DOHH2 (cell line): Measurements from ENCODE around the gene UTS2B.

ENCODE experiments used
- H3F3A ChIP-seq: fragments of 200-600 bp; sonication (generic), shearing (Covaris generic); 2 replicates; pipeline ENCODE4 v1.6.0; 2016; ENCODE audit warnings: antibody characterized with exemption, mild to moderate bottlenecking; ENCODE audit not compliant: control insufficient read depth, insufficient read depth
- H3K27ac ChIP-seq: fragments of 200-600 bp; sonication (generic); 2 replicates; pipeline ENCODE4 v1.5.1; 2014; ENCODE audit warnings: low read depth, mild to moderate bottlenecking, low read length, moderate library complexity
- H3K27me3 ChIP-seq: fragments of 200-600 bp; sonication (generic); 2 replicates; pipeline ENCODE4 v1.6.1; 2014; ENCODE audit warnings: mild to moderate bottlenecking, low read length, mixed read lengths; ENCODE audit not compliant: control insufficient read depth
- H3K36me3 ChIP-seq: fragments of 200-600 bp; sonication (generic); 2 replicates; pipeline ENCODE4 v1.6.1; 2014; ENCODE audit warnings: mild to moderate bottlenecking, low read length, moderate library complexity, mixed read lengths; ENCODE audit not compliant: control insufficient read depth
- H3K4me1 ChIP-seq: fragments of 200-600 bp; sonication (generic); 2 replicates; pipeline ENCODE4 v1.6.1; 2014; ENCODE audit warnings: mild to moderate bottlenecking, low read length, mixed read lengths; ENCODE audit not compliant: control insufficient read depth
- H3K4me2 ChIP-seq: fragments of 200-600 bp; sonication (generic); 2 replicates; pipeline ENCODE4 v1.6.0; 2014; ENCODE audit warnings: mild to moderate bottlenecking, low read length, moderate library complexity
- H3K4me3 ChIP-seq: fragments of 200-600 bp; sonication (generic); 2 replicates; pipeline ENCODE4 v1.5.1; 2014; ENCODE audit warnings: mild to moderate bottlenecking, low read length, mixed read lengths
- H3K79me2 ChIP-seq: fragments of 200-600 bp; sonication (generic); 2 replicates; pipeline ENCODE4 v1.6.1; 2014; ENCODE audit warnings: mild to moderate bottlenecking, low read length, mixed read lengths; ENCODE audit not compliant: control insufficient read depth
- H3K9me2 ChIP-seq: fragments of 200-600 bp; sonication (generic); replicated peaks from 2 replicates; pipeline ENCODE4 v1.6.1; 2014; ENCODE audit warnings: mild to moderate bottlenecking, low read length, mixed read lengths; ENCODE audit not compliant: control insufficient read depth
- H3K9me3 ChIP-seq: fragments of 200-600 bp; sonication (generic); 2 replicates; pipeline ENCODE4 v1.6.1; 2014; ENCODE audit warnings: antibody characterized with exemption, low read length, mixed read lengths; ENCODE audit not compliant: control insufficient read depth, insufficient read depth
- H4K20me1 ChIP-seq: fragments of 200-600 bp; sonication (generic); 2 replicates; pipeline ENCODE4 v1.6.0; 2014; ENCODE audit warnings: low read depth, mild to moderate bottlenecking, antibody characterized with exemption, low read length, moderate library complexity; ENCODE audit not compliant: control insufficient read depth, insufficient read depth
- EZH2phosphoT487 ChIP-seq: fragments of 200-600 bp; sonication (generic); IDR thresholded peaks from 2 replicates; pipeline ENCODE4 v1.6.1; 2017; ENCODE audit warnings: borderline replicate concordance, mild to moderate bottlenecking, antibody characterized with exemption, low read length, moderate library complexity, mixed read lengths
- TF ChIP-seq, protein P1 (sequence below): fragments of 200-600 bp; sonication (generic); IDR thresholded peaks from one replicate; pipeline ENCODE4 v1.5.1; 2014; ENCODE audit warnings: antibody characterized with exemption, mild to moderate bottlenecking, low read depth, low read length; ENCODE audit not compliant: poor library complexity, severe bottlenecking

The UTS2B gene

DNA sequence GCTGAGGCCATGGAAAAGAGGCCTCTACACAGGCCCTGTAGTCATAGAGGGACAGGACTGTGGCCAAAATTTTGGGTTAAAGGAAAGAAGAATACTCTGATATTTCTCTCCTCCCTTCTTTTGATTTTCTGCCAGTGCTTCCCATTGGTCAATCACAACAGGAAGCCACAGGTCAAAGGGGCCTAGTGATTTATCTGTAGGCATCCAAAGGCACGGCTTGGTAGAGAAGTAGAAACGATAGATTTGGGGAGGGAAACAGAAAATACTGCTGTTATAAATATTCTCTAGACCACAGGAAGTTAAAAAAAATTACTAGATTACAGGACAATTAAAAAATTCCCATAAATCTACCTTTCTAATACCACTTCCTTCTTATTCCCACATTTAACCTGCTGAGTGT lies 2.8 kb downstream of the UTS2B start:
- Histone ChIP-seq H3K4me1 (peaks cover 40% of the 10 kb centered on the region), H3K27ac (no peak overlapping the region), H3K36me3 (peaks cover 5% of the 10 kb centered on the region), H4K20me1 (no peaks in the 10 kb centered on the region), H3K27me3 (no peaks in the 10 kb centered on the region), H3F3A (no peaks in the 10 kb centered on the region), H3K4me2 (no peak overlapping the region), H3K9me2 (no peaks in the 10 kb centered on the region), H3K79me2 (peaks cover 33% of the 10 kb centered on the region), H3K9me3 (no peaks in the 10 kb centered on the region), H3K4me3 (no peak overlapping the region)
- TF ChIP-seq EZH2phosphoT487: no peak
- TF ChIP-seq, protein P1, sequence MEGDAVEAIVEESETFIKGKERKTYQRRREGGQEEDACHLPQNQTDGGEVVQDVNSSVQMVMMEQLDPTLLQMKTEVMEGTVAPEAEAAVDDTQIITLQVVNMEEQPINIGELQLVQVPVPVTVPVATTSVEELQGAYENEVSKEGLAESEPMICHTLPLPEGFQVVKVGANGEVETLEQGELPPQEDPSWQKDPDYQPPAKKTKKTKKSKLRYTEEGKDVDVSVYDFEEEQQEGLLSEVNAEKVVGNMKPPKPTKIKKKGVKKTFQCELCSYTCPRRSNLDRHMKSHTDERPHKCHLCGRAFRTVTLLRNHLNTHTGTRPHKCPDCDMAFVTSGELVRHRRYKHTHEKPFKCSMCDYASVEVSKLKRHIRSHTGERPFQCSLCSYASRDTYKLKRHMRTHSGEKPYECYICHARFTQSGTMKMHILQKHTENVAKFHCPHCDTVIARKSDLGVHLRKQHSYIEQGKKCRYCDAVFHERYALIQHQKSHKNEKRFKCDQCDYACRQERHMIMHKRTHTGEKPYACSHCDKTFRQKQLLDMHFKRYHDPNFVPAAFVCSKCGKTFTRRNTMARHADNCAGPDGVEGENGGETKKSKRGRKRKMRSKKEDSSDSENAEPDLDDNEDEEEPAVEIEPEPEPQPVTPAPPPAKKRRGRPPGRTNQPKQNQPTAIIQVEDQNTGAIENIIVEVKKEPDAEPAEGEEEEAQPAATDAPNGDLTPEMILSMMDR: no peak

DNA sequence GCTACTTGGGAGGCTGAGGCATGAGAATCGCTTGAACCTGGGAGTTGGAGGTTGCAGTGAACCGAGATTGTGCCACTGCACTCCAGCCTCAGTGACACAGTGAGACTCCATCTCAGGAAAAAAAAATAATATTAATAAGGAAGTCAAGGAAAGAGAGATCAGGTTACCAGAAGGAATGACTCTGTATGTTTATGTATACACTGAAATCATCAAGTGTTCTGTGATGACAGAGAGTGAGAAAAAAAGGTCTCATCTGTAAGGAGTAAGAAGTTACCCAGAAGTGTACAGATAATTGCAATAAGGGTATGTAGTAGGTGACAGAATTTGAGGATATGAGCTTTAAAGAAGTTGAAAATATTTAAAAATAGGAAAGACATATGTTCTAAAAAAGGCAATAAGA lies 5.4 kb downstream of the UTS2B start:
- Histone ChIP-seq H3K27me3 (no peaks in the 10 kb centered on the region), H3K9me3 (no peaks in the 10 kb centered on the region), H3K4me2 (no peak overlapping the region), H3K4me1 (peaks cover 18% of the 10 kb centered on the region), H3F3A (no peaks in the 10 kb centered on the region), H3K9me2 (no peaks in the 10 kb centered on the region), H3K27ac (no peak overlapping the region), H4K20me1 (no peaks in the 10 kb centered on the region), H3K36me3 (peaks cover 5% of the 10 kb centered on the region), H3K79me2 (peaks cover 7% of the 10 kb centered on the region), H3K4me3 (no peak overlapping the region)
- TF ChIP-seq EZH2phosphoT487: no peak
- TF ChIP-seq, protein P1: no peak

DNA sequence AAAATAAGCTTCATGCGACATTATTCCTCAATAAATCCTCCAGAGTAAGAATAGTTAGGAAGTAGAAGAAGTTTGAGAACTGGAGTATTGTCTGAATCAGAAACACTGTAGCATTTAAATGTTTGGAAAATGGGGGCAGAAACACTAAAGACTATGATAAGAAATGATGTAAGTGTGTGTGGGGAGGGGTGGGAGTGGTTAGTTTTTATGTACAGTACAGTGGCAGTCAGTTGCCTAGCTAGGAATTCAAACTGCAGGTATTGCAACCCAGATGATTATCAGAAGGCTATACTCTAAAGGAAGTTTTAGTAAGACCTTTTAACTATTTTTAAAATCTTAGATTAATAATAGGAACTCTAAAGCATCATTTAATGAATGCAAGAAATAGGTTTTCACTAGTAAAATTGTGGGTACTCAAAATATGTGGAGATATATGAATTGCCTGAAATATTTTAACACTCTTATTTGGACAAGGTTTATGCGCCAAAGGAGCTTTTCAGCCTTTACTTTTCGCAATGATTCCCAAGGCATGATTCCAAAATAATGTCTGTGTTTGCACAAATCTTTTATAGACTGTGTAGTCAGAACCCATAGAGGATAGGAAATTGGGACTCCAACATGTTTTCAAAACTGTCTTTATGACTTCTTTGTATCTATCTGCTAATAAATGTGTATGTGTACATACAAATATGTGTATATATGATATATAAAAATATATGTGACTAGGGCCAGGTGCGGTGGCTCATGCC lies 9.1 kb downstream of the UTS2B start:
- Histone ChIP-seq H3K27me3 (no peaks in the 10 kb centered on the region), H3K79me2 (no peaks in the 10 kb centered on the region), H3K4me2 (no peak overlapping the region), H3K4me3 (no peak overlapping the region), H3K9me3 (no peaks in the 10 kb centered on the region), H4K20me1 (no peaks in the 10 kb centered on the region), H3K36me3 (no peaks in the 10 kb centered on the region), H3K9me2 (no peaks in the 10 kb centered on the region), H3K4me1 (no peaks in the 10 kb centered on the region), H3F3A (no peaks in the 10 kb centered on the region), H3K27ac (no peak overlapping the region)
- TF ChIP-seq, protein P1: no peak
- no peak for TF ChIP-seq EZH2phosphoT487
